Activated CD4-positive, alpha-beta T cell treated with anti-CD3 and anti-CD28 coated beads for 36 hours (primary cell): Measurements from ENCODE around the gene IRF5. TPM values are rescaled to one million over a fixed set of nuclear protein-coding genes. Genes with fewer than 3 reads are reported as not detected.
"Not testable (repeated sequence)": the region's sequence is repeated elsewhere in the genome, so short reads cannot be mapped to it uniquely, and the experiment has no call there.

Experiments
- ATAC-seq: fragments of 200-7000 bp; cut with Tn5 transposase; one replicate; pipeline ENCODE4 v1.10.0; 2021; ENCODE audit warnings: mild to moderate bottlenecking, moderate library complexity
- CTCF ChIA-PET: fragments of 350-600 bp; sonication (Branson Sonifier 250); formaldehyde crosslinking; loops from one replicate; lab custom pipeline; 2021; ENCODE audit warnings: antibody characterized with exemption; lab: Charles Lee
- POLR2A ChIA-PET: fragments of 350-600 bp; sonication (Branson Sonifier 250); formaldehyde crosslinking; loops from one replicate; lab custom pipeline; 2021; ENCODE audit warnings: antibody characterized with exemption, inconsistent platforms; lab: Charles Lee
- DNase-seq: peaks from one replicate; pipeline ENCODE4 v3.0.0-alpha.2; 2020
- H3K27ac Mint-ChIP-seq: one replicate; pipeline ENCODE4 v1.8.0; 2021; ENCODE audit warnings: mixed read lengths
- H3K27me3 Mint-ChIP-seq: one replicate; pipeline ENCODE4 v1.8.0; 2021; ENCODE audit warnings: mixed read lengths
- H3K36me3 Mint-ChIP-seq: one replicate; pipeline ENCODE4 v1.8.0; 2021; ENCODE audit warnings: low read depth, mixed read lengths
- H3K4me1 Mint-ChIP-seq: one replicate; pipeline ENCODE4 v1.8.0; 2021; ENCODE audit warnings: mixed read lengths
- H3K4me3 Mint-ChIP-seq: one replicate; pipeline ENCODE4 v1.8.0; 2021; ENCODE audit warnings: mild to moderate bottlenecking, moderate library complexity, mixed read lengths
- H3K9me3 Mint-ChIP-seq: one replicate; pipeline ENCODE4 v1.8.0; 2021; ENCODE audit warnings: low read depth, mixed read lengths
- intact Hi-C, 2 experiments: fragments of 100-400 bp; cut with DNase I in 1 of 2; cut with micrococcal nuclease in 1 of 2; formaldehyde crosslinking; loops; one replicate each; pipeline versions ENCODE4 v1.14.2 to v1.15.1; 2022 to 2024; cut with DNase I, micrococcal nuclease
- total RNA-seq, 2 experiments: library from RNA; stranded (reverse); gene quantifications; one replicate each; pipeline ENCODE4 v1.2.3, GENCODE V29; 2021

Gene IRF5
- total RNA-seq, 2 experiments from 2014 or later, result 7.2 to 8.5 TPM

- peaks cover 20% of the 10 kb centered on the region for H3K27me3 Mint-ChIP-seq
- ATAC-seq (no peak), DNase-seq (no peak)
- intact Hi-C loops, result no loop called here
- H3K4me1 Mint-ChIP-seq, result peaks cover 46% of the 10 kb centered on the region
- ChIA-PET CTCF (no interaction called here), POLR2A (no interaction called here)
- H3K36me3 Mint-ChIP-seq, result peaks cover 2% of the 10 kb centered on the region
- H3K9me3 Mint-ChIP-seq, result no peaks in the 10 kb centered on the region
- peak overlapping the region; percentile 53 for H3K27ac Mint-ChIP-seq
- peak overlapping the region; percentile 53 for H3K4me3 Mint-ChIP-seq
These were observed 468 bp upstream of the IRF5 start for GRCh38 chr7:128937271-128937646.

- intact Hi-C loops, result no loop called here
- DNase-seq (peak; percentile 55), ATAC-seq (peak; percentile 27)
- ChIA-PET CTCF (interaction anchor here (0.6 to 0.9 kb wide), 2 partner anchors 151 to 153 kb away, joined by 3 read pairs; no protein-coding TSS in a partner anchor), POLR2A (no interaction called here)
- peak overlapping the region; percentile 87 for H3K4me3 Mint-ChIP-seq
- peak overlapping the region; percentile 83 for H3K27ac Mint-ChIP-seq
- H3K27me3 Mint-ChIP-seq, result peaks cover 20% of the 10 kb centered on the region
- peaks cover 2% of the 10 kb centered on the region for H3K36me3 Mint-ChIP-seq
- peaks cover 36% of the 10 kb centered on the region for H3K4me1 Mint-ChIP-seq
- H3K9me3 Mint-ChIP-seq, result no peaks in the 10 kb centered on the region
These were observed 882 bp downstream of the IRF5 start for GRCh38 chr7:128938544-128939074.

- Mint-ChIP-seq H3K4me1 (peaks cover 34% of the 10 kb centered on the region), H3K27me3 (peaks cover 20% of the 10 kb centered on the region), H3K27ac (no peak overlapping the region), H3K9me3 (no peaks in the 10 kb centered on the region), H3K36me3 (peaks cover 2% of the 10 kb centered on the region), H3K4me3 (peak overlapping the region; percentile 87)
- intact Hi-C loops, result no loop called here
- ChIA-PET CTCF (interaction anchor here (0.6 to 1.5 kb wide), 5 partner anchors 9 to 224 kb away, joined by 3 to 4 read pairs (median 3); no protein-coding TSS in a partner anchor), POLR2A (no interaction called here)
- DNase-seq, result no peak
- peak; percentile 54 for ATAC-seq
These were observed 1.5 kb downstream of the IRF5 start for GRCh38 chr7:128939075-128939860.

- DNase-seq (no peak), ATAC-seq (no peak)
- no peaks in the 10 kb centered on the region for H3K9me3 Mint-ChIP-seq
- H3K36me3 Mint-ChIP-seq, result peaks cover 2% of the 10 kb centered on the region
- ChIA-PET POLR2A (no interaction called here), CTCF (interaction anchor here (0.7 to 1.5 kb wide), 5 partner anchors 8 to 224 kb away, joined by 3 to 4 read pairs (median 3); no protein-coding TSS in a partner anchor)
- intact Hi-C loops, result no loop called here
- peak overlapping the region; percentile 87 for H3K4me3 Mint-ChIP-seq
- H3K27ac Mint-ChIP-seq, result no peak overlapping the region
- peaks cover 34% of the 10 kb centered on the region for H3K4me1 Mint-ChIP-seq
- H3K27me3 Mint-ChIP-seq, result peaks cover 20% of the 10 kb centered on the region
These were observed 2.2 kb downstream of the IRF5 start for GRCh38 chr7:128939861-128940410.

GRCh38 chr7:128940494-128941322, 3.0 kb downstream of the IRF5 start:
- DNase-seq (peak; percentile 33), ATAC-seq (peak; percentile 20)
- H3K4me3 Mint-ChIP-seq, result peak overlapping the region; percentile 87
- H3K27ac Mint-ChIP-seq, result peak overlapping the region; percentile 28
- intact Hi-C loops, result no loop called here
- CTCF ChIA-PET, result interaction anchor here (0.7 to 1.5 kb wide), 4 partner anchors 13 to 151 kb away, joined by 3 to 4 read pairs (median 3); no protein-coding TSS in a partner anchor
- no peaks in the 10 kb centered on the region for H3K9me3 Mint-ChIP-seq
- POLR2A ChIA-PET, result no interaction called here
- H3K27me3 Mint-ChIP-seq, result peaks cover 20% of the 10 kb centered on the region
- H3K36me3 Mint-ChIP-seq, result peaks cover 2% of the 10 kb centered on the region
- H3K4me1 Mint-ChIP-seq, result peaks cover 34% of the 10 kb centered on the region

- no peak for DNase-seq
- peaks cover 34% of the 10 kb centered on the region for H3K4me1 Mint-ChIP-seq
- peaks cover 2% of the 10 kb centered on the region for H3K36me3 Mint-ChIP-seq
- ChIA-PET POLR2A (no interaction called here), CTCF (interaction anchor here (0.7 to 1.0 kb wide), 2 partner anchors 13 to 150 kb away, joined by 3 read pairs; no protein-coding TSS in a partner anchor)
- intact Hi-C loops, result no loop called here
- ATAC-seq, result no peak
- no peak overlapping the region for H3K4me3 Mint-ChIP-seq
- H3K27me3 Mint-ChIP-seq, result peaks cover 20% of the 10 kb centered on the region
- peak overlapping the region; percentile 28 for H3K27ac Mint-ChIP-seq
- no peaks in the 10 kb centered on the region for H3K9me3 Mint-ChIP-seq
These were observed 3.7 kb downstream of the IRF5 start for GRCh38 chr7:128941323-128941890.

GRCh38 chr7:128941946-128942526, 4.3 kb downstream of the IRF5 start:
- ChIA-PET POLR2A (no interaction called here), CTCF (interaction anchor here (1.0 kb wide), 1 partner anchor 150 kb away, joined by 3 read pairs; no protein-coding TSS in a partner anchor)
- intact Hi-C loops, result no loop called here
- no peak for DNase-seq
- no peak overlapping the region for H3K27ac Mint-ChIP-seq
- ATAC-seq, result no peak
- H3K4me3 Mint-ChIP-seq, result no peak overlapping the region
- no peaks in the 10 kb centered on the region for H3K9me3 Mint-ChIP-seq
- peaks cover 33% of the 10 kb centered on the region for H3K4me1 Mint-ChIP-seq
- H3K36me3 Mint-ChIP-seq, result peaks cover 2% of the 10 kb centered on the region
- H3K27me3 Mint-ChIP-seq, result peaks cover 16% of the 10 kb centered on the region

- H3K27ac Mint-ChIP-seq, H3K4me3 Mint-ChIP-seq, H3K9me3 Mint-ChIP-seq, intact Hi-C loops, H3K36me3 Mint-ChIP-seq: not testable (repeated sequence)
- Mint-ChIP-seq H3K4me1 (peaks cover 28% of the 10 kb centered on the region), H3K27me3 (peaks cover 11% of the 10 kb centered on the region)
- ATAC-seq (peak; percentile 58), DNase-seq (peak; percentile 45)
- ChIA-PET POLR2A (interaction anchor here (0.6 kb wide), 1 partner anchor 10 kb away, joined by 4 read pairs; no protein-coding TSS in a partner anchor), CTCF (interaction anchor here (0.6 to 1.2 kb wide), 2 partner anchors 8 to 10 kb away, joined by 3 read pairs; no protein-coding TSS in a partner anchor)
These were observed 5.5 kb downstream of the IRF5 start for GRCh38 chr7:128943251-128943650.

- H3K9me3 Mint-ChIP-seq, result no peaks in the 10 kb centered on the region
- no peaks in the 10 kb centered on the region for H3K36me3 Mint-ChIP-seq
- no peak overlapping the region for H3K4me3 Mint-ChIP-seq
- no peak for ATAC-seq
- intact Hi-C loops, result no loop called here
- peaks cover 7% of the 10 kb centered on the region for H3K27me3 Mint-ChIP-seq
- no peak for DNase-seq
- ChIA-PET POLR2A (interaction anchor here (0.6 kb wide), 1 partner anchor 534 kb away, joined by 3 read pairs; no protein-coding TSS in a partner anchor), CTCF (no interaction called here)
- H3K27ac Mint-ChIP-seq, result no peak overlapping the region
- H3K4me1 Mint-ChIP-seq, result peaks cover 16% of the 10 kb centered on the region
These were observed 6.9 kb downstream of the IRF5 start for GRCh38 chr7:128944487-128945236.
